Stimulated activated CD8-positive, alpha-beta memory T cell treated with anti-CD3 and anti-CD28 coated beads, Interleukin-15, amount 100 ng/mL, for 4 hours (primary cell): ENCODE measurements around the gene AGBL4.

ENCODE experiments used
- DNase-seq, 2 donors: peaks; one replicate each; pipeline ENCODE4 v3.0.0-alpha.2; 2020; ENCODE audit warnings: low read depth in 2 of 2

The AGBL4 gene

GRCh38 chr1:49185450-49185980 is 838.2 kb downstream of the AGBL4 start:
- no peak for DNase-seq

DNA sequence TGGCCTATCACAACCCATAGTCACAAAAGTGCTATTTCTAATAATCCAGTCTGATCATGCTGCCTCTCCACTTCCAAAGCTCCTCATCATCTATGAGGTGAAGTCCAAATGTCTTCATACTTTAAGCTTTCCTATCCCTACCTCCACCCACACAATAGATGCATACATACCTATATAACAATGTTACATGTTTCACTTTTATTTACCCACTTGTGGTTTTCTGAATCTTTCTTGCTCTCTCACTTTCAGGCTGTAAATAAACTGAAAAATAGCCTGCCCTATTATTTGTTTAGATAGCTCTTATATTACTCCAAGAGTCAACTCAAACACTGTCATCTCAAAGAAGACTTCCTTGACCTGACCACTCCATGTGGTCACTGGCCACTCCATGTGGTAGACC is 840.3 kb downstream of the AGBL4 start:
- no peak for DNase-seq

DNA sequence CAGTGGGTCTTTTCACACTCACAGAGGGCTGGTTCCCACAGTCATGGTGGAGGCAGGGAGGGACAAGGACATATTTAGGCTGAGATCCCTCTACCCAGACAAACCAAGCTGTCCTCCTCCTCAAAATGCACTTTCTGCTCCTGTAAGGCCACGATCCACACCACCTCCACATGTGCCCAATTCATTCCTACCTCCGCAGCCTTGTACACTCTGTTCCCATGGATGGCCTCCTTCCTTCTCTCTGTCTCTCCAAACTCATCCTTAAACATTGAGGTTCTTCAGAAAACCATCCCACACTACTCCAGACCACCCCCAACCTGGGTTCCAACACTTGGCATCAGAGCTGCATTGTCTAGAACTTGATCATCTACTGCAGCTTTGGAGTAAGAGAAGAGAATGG is 842.7 kb downstream of the AGBL4 start:
- DNase-seq = no peak

DNA sequence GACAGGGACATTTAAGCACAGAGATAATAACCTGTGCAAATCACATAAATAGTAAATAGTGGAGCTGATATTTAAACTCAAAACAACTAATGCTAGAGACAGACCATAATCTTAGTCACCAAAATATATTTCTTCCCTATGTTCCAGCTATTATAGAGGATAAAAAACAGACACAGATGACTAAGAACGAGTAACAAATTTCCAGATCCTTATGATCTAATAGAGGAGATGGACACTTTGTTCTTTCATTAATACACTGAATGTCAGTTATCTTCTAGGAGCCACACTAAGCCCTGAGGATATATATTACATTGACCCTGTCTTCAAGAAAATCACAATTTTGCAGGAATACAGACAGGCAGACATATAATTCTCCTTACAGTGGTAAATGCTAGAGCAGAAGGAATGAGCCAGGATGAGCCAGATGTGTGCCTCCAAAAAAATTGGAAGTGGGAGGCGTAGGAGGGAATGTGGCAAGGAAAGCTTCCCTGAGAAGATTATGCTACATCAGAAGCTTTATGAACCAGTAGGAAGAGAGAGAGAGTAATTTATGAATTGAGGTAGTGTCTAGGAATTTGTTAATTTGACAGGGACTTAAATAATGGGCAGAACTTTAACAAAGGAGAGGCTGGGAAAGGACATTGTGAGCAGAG is 851.7 kb downstream of the AGBL4 start:
- no peak for DNase-seq

DNA sequence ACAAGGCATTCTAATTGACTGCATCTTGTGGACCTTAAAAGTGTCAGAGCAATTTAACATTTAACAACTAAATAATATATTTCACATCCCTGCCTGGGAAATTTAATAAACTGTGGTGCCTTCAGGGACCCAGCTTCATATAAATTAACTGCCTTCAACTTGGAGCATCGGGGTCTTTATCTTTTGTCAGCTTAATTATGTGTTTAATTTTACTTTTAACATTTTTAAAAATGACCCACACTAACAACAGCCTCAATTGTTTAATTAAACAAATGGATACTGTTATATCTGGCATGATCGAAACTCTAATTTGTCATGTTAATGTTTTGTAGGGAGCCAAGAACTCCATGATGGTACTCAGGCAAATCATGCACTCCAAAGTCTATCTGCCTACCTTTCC is 857.7 kb downstream of the AGBL4 start:
- DNase-seq = no peak

GRCh38 chr1:49163031-49163430 is 860.7 kb downstream of the AGBL4 start:
- DNase-seq = no peak

GRCh38 chr1:49160677-49161076 is 863.1 kb downstream of the AGBL4 start:
- no peak for DNase-seq

GRCh38 chr1:49136738-49137251 is 887.0 kb downstream of the AGBL4 start:
- no peak for DNase-seq

- no peak for DNase-seq
These were observed 898.0 kb downstream of the AGBL4 start for GRCh38 chr1:49125746-49126145.

GRCh38 chr1:49111931-49112330 is 911.8 kb downstream of the AGBL4 start:
- no peak for DNase-seq

GRCh38 chr1:49106445-49106844 is 917.3 kb downstream of the AGBL4 start:
- no peak for DNase-seq

GRCh38 chr1:49104575-49104974 is 919.2 kb downstream of the AGBL4 start:
- no peak for DNase-seq

GRCh38 chr1:49102752-49103151 is 921.0 kb downstream of the AGBL4 start:
- no peak for DNase-seq

GRCh38 chr1:49098866-49099265 is 924.9 kb downstream of the AGBL4 start:
- no peak for DNase-seq

GRCh38 chr1:49086327-49086726 is 937.4 kb downstream of the AGBL4 start:
- no peak for DNase-seq

- DNase-seq = no peak
These were observed 938.7 kb downstream of the AGBL4 start for GRCh38 chr1:49085079-49085478.

DNA sequence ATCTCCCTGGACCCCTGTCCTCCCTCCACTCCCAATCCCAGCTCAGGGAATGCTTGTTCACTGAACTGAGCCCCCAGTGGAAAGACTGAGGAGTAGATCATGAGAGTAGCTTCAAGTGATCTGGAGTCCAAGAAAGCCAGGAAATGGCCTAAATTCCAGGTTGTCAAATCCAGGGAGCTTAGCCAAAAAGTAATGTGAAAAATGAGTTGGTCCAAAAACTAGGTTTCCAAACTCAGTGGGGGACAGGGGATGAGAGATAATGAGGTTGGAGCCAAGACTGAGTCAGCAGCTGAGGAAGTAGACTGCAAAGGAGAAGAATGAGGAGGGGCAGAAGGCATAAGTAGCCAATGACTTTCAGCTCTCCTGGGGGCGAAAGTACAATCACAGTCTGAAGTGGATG is 963.0 kb downstream of the AGBL4 start:
- DNase-seq = no peak

- no peak for DNase-seq
These were observed 964.7 kb downstream of the AGBL4 start for GRCh38 chr1:49059087-49059486.

DNA sequence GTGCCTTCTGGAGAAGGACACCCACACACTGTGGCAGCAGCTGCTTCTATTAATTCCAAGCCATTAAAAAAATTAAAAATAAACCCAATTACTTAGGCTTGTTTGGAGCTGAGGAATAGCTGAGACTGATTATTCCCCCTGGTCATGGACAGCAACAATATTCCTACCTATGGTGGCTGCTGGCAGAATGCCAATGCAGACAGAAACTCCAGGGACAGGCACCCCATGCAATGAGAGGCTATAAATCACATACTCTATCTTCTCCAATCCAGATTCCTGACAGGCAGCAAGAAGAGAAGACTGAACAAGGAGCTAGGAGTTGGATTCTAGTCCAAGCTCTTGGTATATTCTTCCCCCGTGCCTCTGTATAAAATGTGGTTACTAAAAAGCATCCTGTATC is 971.7 kb downstream of the AGBL4 start:
- DNase-seq = no peak

DNA sequence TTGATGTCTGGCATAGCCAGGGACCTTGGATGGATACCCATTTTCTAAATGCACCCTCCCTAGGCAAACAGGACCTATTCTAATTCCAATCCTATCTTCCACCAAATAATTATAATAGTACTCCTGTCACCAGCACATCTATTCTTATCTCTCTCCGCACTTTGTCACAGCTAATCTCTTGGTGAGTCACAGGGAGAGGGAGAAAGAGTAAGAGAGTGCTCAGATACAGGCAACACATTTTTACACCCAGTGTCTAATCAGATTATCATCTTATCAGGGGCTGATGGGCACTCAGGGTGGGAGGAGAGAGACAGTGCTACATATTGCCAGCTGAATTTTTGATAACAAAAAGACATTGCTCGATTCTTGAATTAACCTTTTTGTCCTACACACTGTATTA is 972.1 kb downstream of the AGBL4 start:
- no peak for DNase-seq

- DNase-seq = no peak
These were observed 973.7 kb downstream of the AGBL4 start for GRCh38 chr1:49050041-49050440.

DNA sequence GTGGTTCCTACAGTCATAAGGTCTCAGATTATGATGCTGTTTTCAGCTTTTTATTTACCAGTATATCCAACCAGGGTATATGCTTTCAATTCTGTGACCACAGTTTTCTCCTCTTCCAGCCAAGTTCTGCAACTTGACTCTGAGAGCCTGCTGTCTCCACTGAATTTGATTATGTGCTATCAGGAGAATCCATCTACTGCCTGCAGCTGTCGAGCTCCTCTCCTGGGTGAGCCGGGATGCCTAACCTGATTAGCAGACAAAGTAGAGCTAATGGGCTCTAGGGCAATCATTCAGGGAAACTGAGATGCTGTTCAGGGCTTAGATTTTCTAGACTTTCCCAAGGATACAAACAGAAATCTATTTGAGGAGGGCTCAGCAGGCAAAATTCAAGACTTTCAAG is 975.6 kb downstream of the AGBL4 start:
- DNase-seq = no peak

GRCh38 chr1:49046305-49046704 is 977.4 kb downstream of the AGBL4 start:
- DNase-seq = no peak

GRCh38 chr1:49045371-49045770 is 978.4 kb downstream of the AGBL4 start:
- no peak for DNase-seq
